ENCODE measurements around the gene YBX3. TPM values are rescaled to one million over a fixed set of nuclear protein-coding genes. Genes with fewer than 3 reads are reported as not detected.
"Not testable (repeated sequence)": the region's sequence is repeated elsewhere in the genome, so short reads cannot be mapped to it uniquely, and the experiment has no call there.

The YBX3 gene
- polyA plus RNA-seq (2013, experiment 1 of 2; ENCODE audit: insufficient read length), result 304 TPM
- 307 TPM for polyA plus RNA-seq (2013, experiment 2 of 2; ENCODE audit: insufficient read length)

GRCh38 chr12:10722905-10723746 lies at the start of gene YBX3:
Gene YBX3 (minus strand): TSS chr12:10723323. CDS start chr12:10723111, 212 bp downstream.
- peak; percentile 80 for DNase-seq

GRCh38 chr12:10771132-10771733 lies 48.1 kb upstream of the YBX3 start:
- DNase-seq, result peak; percentile 32

- no peak for DNase-seq
Observed at GRCh38 chr12:10759657-10760056, 36.5 kb upstream of the YBX3 start.

- DNase-seq, result no peak
Observed at GRCh38 chr12:10756194-10756593, 33.1 kb upstream of the YBX3 start.

GRCh38 chr12:10753059-10753458 lies 29.9 kb upstream of the YBX3 start:
- peak; percentile 42 for DNase-seq

GRCh38 chr12:10750385-10750727 lies 27.2 kb upstream of the YBX3 start:
- DNase-seq, result no peak

- peak; percentile 89 for DNase-seq
Observed at GRCh38 chr12:10749700-10750384, 26.7 kb upstream of the YBX3 start.

- no peak for DNase-seq
Observed at GRCh38 chr12:10747730-10748129, 24.6 kb upstream of the YBX3 start.

GRCh38 chr12:10743420-10743819 lies 20.3 kb upstream of the YBX3 start:
- not testable (repeated sequence) for DNase-seq

- DNase-seq, result no peak
Observed at GRCh38 chr12:10741845-10742244, 18.7 kb upstream of the YBX3 start.

GRCh38 chr12:10740182-10740581 lies 17.1 kb upstream of the YBX3 start:
- DNase-seq, result no peak

GRCh38 chr12:10739157-10740118 lies 16.3 kb upstream of the YBX3 start:
- no peak for DNase-seq

GRCh38 chr12:10737249-10737648 lies 14.1 kb upstream of the YBX3 start:
- DNase-seq, result no peak

- no peak for DNase-seq
Observed at GRCh38 chr12:10736463-10736862, 13.3 kb upstream of the YBX3 start.

GRCh38 chr12:10735428-10735827 lies 12.3 kb upstream of the YBX3 start:
- DNase-seq, result no peak

- DNase-seq, result no peak
Observed at GRCh38 chr12:10732549-10732948, 9.4 kb upstream of the YBX3 start.

GRCh38 chr12:10732066-10732465 lies 8.9 kb upstream of the YBX3 start:
- no peak for DNase-seq

- DNase-seq, result no peak
Observed at GRCh38 chr12:10730559-10730958, 7.4 kb upstream of the YBX3 start.

- no peak for DNase-seq
Observed at GRCh38 chr12:10728091-10728490, 5.0 kb upstream of the YBX3 start.

GRCh38 chr12:10726945-10727344 lies 3.8 kb upstream of the YBX3 start:
- DNase-seq, result no peak

GRCh38 chr12:10725003-10725402 lies 1.9 kb upstream of the YBX3 start:
- no peak for DNase-seq

GRCh38 chr12:10722502-10722904 lies 620 bp downstream of the YBX3 start:
- peak; percentile 53 for DNase-seq
